G401 (cell line): Measurements from ENCODE around the gene PLCB1. TPM values are rescaled to one million over a fixed set of nuclear protein-coding genes. Genes with fewer than 3 reads are reported as not detected.
"Not testable (repeated sequence)": the region's sequence is repeated elsewhere in the genome, so short reads cannot be mapped to it uniquely, and the experiment has no call there.

Experiments used
- DNase-seq: peaks from one replicate; pipeline ENCODE4 v3.0.0-alpha.2; 2015; ENCODE audit warnings: low spot score
- in situ Hi-C: cut with HindIII; loops from 2 replicates; pipeline ENCODE4 v1.10.0; 2016; ENCODE audit warnings: low sequenced_read_pairs, mixed read lengths
- total RNA-seq: library from RNA; depleted of rRNA; stranded (reverse); fragments of >200 nt; shearing (Covaris generic); gene quantifications from 2 replicates; pipeline ENCODE4 v1.2.3, GENCODE V29; 2014

Gene PLCB1
- total RNA-seq, 1 experiment from 2014 or later = not detected

- DNase-seq = no peak
- in situ Hi-C loops = no loop called here
Measured at GRCh38 chr20:8408587-8409307, 276.7 kb downstream of the PLCB1 start.

- no peak for DNase-seq
- in situ Hi-C loops = no loop called here
Measured at GRCh38 chr20:8413691-8414090, 281.6 kb downstream of the PLCB1 start.

- in situ Hi-C loops = no loop called here
- no peak for DNase-seq
Measured at GRCh38 chr20:8414586-8415274, 282.7 kb downstream of the PLCB1 start.

- DNase-seq = no peak
- in situ Hi-C loops = no loop called here
Measured at GRCh38 chr20:8421981-8422380, 289.9 kb downstream of the PLCB1 start.

- in situ Hi-C loops = no loop called here
- no peak for DNase-seq
Measured at GRCh38 chr20:8423482-8423881, 291.4 kb downstream of the PLCB1 start.

GRCh38 chr20:8424010-8424409 lies 291.9 kb downstream of the PLCB1 start:
- no peak for DNase-seq
- in situ Hi-C loops = no loop called here

- no peak for DNase-seq
- in situ Hi-C loops = no loop called here
Measured at GRCh38 chr20:8425016-8425415, 292.9 kb downstream of the PLCB1 start.

- in situ Hi-C loops = no loop called here
Measured at GRCh38 chr20:8425802-8426201, 293.7 kb downstream of the PLCB1 start.

GRCh38 chr20:8427419-8428040 lies 295.5 kb downstream of the PLCB1 start:
- in situ Hi-C loops = no loop called here
- DNase-seq = no peak

More at GRCh38 chr20:8425802-8426201, 293.7 kb downstream of the PLCB1 start:
- no peak for DNase-seq

- in situ Hi-C loops = no loop called here
- DNase-seq = no peak
Measured at GRCh38 chr20:8428988-8429387, 296.9 kb downstream of the PLCB1 start.

- DNase-seq = peak; percentile 68
- in situ Hi-C loops = no loop called here
Measured at GRCh38 chr20:8431538-8432434, 299.7 kb downstream of the PLCB1 start.

- peak; percentile 35 for DNase-seq
Measured at GRCh38 chr20:8432435-8433148, 300.5 kb downstream of the PLCB1 start.

GRCh38 chr20:8433291-8433690 lies 301.2 kb downstream of the PLCB1 start:
- no peak for DNase-seq
- in situ Hi-C loops = no loop called here

More at GRCh38 chr20:8432435-8433148, 300.5 kb downstream of the PLCB1 start:
- in situ Hi-C loops = no loop called here

GRCh38 chr20:8434326-8434876 lies 302.3 kb downstream of the PLCB1 start:
- in situ Hi-C loops = no loop called here
- no peak for DNase-seq

GRCh38 chr20:8435285-8436035 lies 303.4 kb downstream of the PLCB1 start:
- DNase-seq = no peak
- in situ Hi-C loops = no loop called here

GRCh38 chr20:8436938-8437337 lies 304.9 kb downstream of the PLCB1 start:
- in situ Hi-C loops, DNase-seq: not testable (repeated sequence)

- in situ Hi-C loops = no loop called here
- no peak for DNase-seq
Measured at GRCh38 chr20:8438748-8439147, 306.7 kb downstream of the PLCB1 start.
